Body of pancreas (tissue), 4 donors: ENCODE measurements around the gene MSI2. TPM values are rescaled to one million over a fixed set of nuclear protein-coding genes. Genes with fewer than 3 reads are reported as not detected.

Experiments
- ATAC-seq: fragments of 150-250 bp; one replicate; pipeline ENCODE4 v1.9.1; 2016
- DNase-seq, 4 donors: peaks; one replicate each; pipeline ENCODE4 v3.0.0-alpha.2; 2019
- H3K27ac ChIP-seq, 4 donors: fragments of 200-600 bp; sonication (generic); 1 replicate in 3 of 4; 2 replicates in 1 of 4; pipeline versions ENCODE4 v1.5.1 to v1.6.1; 2016 to 2019; ENCODE audit warnings: mild to moderate bottlenecking in 1 of 4, mixed read lengths in 1 of 4, moderate library complexity in 1 of 4
- H3K27me3 ChIP-seq, 2 donors: fragments of 200-600 bp; sonication (generic); one replicate each; pipeline ENCODE4 v1.6.0; 2016; ENCODE audit warnings: mild to moderate bottlenecking in 1 of 2
- H3K36me3 ChIP-seq, 2 donors: fragments of 200-600 bp; sonication (generic); replicated peaks in 1 of 2; 2 replicates each; pipeline ENCODE4 v1.5.1; 2016; ENCODE audit warnings: low read depth in 2 of 2; ENCODE audit not compliant: insufficient read depth in 1 of 2
- H3K4me1 ChIP-seq: fragments of 200-600 bp; sonication (generic); one replicate; pipeline ENCODE4 v1.6.0; 2016
- H3K4me3 ChIP-seq, 2 donors: fragments of 200-600 bp; sonication (generic); 1 replicate in 1 of 2; 2 replicates in 1 of 2; pipeline ENCODE4 v1.5.1; 2016 to 2019
- H3K9me3 ChIP-seq, 3 donors: fragments of 200-600 bp; sonication (generic); 1 replicate in 2 of 3; 2 replicates in 1 of 3; pipeline ENCODE4 v1.5.1; 2016
- CTCF ChIP-seq, 7 experiments: fragments of 450-650 bp in 4 of 7; fragments of 200-600 bp in 3 of 7; sonication (generic) in 3 of 7; IDR thresholded peaks; one replicate each; pipeline ENCODE4 v1.5.1; 2016 to 2019; ENCODE audit warnings: antibody characterized with exemption in 7 of 7
- POLR2A ChIP-seq, 3 donors: fragments of 450-650 bp; IDR thresholded peaks; one replicate each; pipeline ENCODE4 v1.6.1; 2016; ENCODE audit warnings: antibody characterized with exemption in 3 of 3, mild to moderate bottlenecking in 2 of 3
- WGBS, 2 donors: methylation state at CpG; one replicate each; pipeline ENCODE4 v1.1.5; 2017; 5-methylcytosine and 5-hydroxymethylcytosine counted together
- intact Hi-C: fragments of 100-400 bp; cut with DNase I; formaldehyde crosslinking; loops from one replicate; pipeline ENCODE4 v1.15.1; 2023
- total RNA-seq, 2 donors: library from RNA; depleted of rRNA; stranded (reverse); fragments of >200 nt; gene quantifications; one replicate each; pipeline ENCODE4 v1.1.0, GENCODE V29; 2016

MSI2 gene
- total RNA-seq, 2 donors from 2014 or later = 21.1 to 28.5 TPM

GRCh38 chr17:57704448-57704847 is 448.1 kb downstream of the MSI2 start:
- WGBS, 2 donors = 85 to 94% methylated on average over 1 of the region's 1 CpG
- Histone ChIP-seq H3K4me3 (no peak overlapping the region), H3K9me3 (no peaks in the 10 kb centered on the region), H3K27me3 (no peaks in the 10 kb centered on the region), H3K27ac (no peak overlapping the region), H3K36me3 (no peaks in the 10 kb centered on the region), H3K4me1 (no peaks in the 10 kb centered on the region)
- no peak for DNase-seq
- TF ChIP-seq CTCF (IDR thresholded peaks at IDR 0.05) = no peak
- no peak for TF ChIP-seq POLR2A (IDR thresholded peaks at IDR 0.05)
- intact Hi-C loops = no loop called here
- no peak for ATAC-seq

- Histone ChIP-seq H3K27ac (no peak overlapping the region), H3K27me3 (no peaks in the 10 kb centered on the region), H3K9me3 (no peaks in the 10 kb centered on the region), H3K4me3 (no peak overlapping the region), H3K36me3 (no peaks in the 10 kb centered on the region), H3K4me1 (no peaks in the 10 kb centered on the region)
- intact Hi-C loops = no loop called here
- TF ChIP-seq POLR2A (IDR thresholded peaks at IDR 0.05) (no peak), CTCF (IDR thresholded peaks at IDR 0.05) (no peak)
- DNase-seq (no peak), ATAC-seq (no peak)
- 38 to 41% methylated on average over 12 of the region's 12 CpGs for WGBS, 2 donors
Measured at GRCh38 chr17:57705921-57706695, 449.8 kb downstream of the MSI2 start.

DNA sequence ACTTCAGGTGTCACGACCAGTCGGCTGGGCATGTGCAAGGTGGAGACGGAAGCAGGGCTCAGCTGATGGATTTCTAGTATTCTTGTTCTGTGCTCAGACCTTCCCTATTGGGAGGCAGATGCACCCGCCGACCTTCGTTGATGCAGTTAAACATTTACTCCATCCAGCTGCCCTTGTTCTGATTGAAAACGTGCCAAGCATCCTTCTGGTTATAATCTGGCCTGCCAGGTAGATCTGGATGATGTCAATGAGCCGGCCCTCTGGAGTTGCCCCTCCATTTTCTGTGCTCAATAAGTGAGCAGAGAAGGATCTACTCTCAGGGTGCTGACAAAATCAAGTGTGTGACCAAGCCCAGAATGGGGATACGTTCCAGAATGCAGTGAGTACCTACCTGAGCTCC is 450.4 kb downstream of the MSI2 start:
- Histone ChIP-seq H3K4me1 (no peaks in the 10 kb centered on the region), H3K27ac (no peak overlapping the region), H3K4me3 (no peak overlapping the region), H3K9me3 (no peaks in the 10 kb centered on the region), H3K36me3 (no peaks in the 10 kb centered on the region), H3K27me3 (no peaks in the 10 kb centered on the region)
- WGBS, 2 donors = 39 to 50% methylated on average over 9 of the region's 9 CpGs
- no peak for ATAC-seq
- no peak for TF ChIP-seq POLR2A (IDR thresholded peaks at IDR 0.05)
- TF ChIP-seq CTCF (IDR thresholded peaks at IDR 0.05) = no peak
- intact Hi-C loops = no loop called here
- DNase-seq = no peak

DNA sequence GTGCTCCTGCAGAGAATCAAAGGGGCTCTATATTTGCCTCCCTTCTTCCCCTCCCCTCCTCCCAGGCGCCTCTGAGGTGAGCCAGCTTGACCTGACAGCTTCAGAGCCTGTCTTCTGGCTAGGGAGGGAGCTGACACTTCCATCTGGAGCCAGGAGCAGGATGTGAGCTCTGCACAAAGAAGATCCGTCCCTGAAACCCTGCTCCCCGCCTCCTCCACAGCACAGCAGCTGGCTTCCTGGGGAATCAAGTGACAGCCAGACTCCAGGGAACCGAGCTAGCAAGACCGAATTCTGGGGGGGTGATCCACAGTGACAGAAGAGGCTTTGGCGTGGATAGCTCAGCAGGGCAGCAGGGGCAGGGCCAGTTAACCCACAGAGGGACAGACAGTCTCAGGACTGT is 451.6 kb downstream of the MSI2 start:
- Histone ChIP-seq H3K36me3 (no peaks in the 10 kb centered on the region), H3K4me3 (no peak overlapping the region), H3K9me3 (no peaks in the 10 kb centered on the region), H3K27ac (no peak overlapping the region), H3K4me1 (no peaks in the 10 kb centered on the region), H3K27me3 (no peaks in the 10 kb centered on the region)
- 41% methylated on average over 6 of the region's 6 CpGs for WGBS, 2 donors
- intact Hi-C loops = no loop called here
- DNase-seq = no peak
- TF ChIP-seq POLR2A (IDR thresholded peaks at IDR 0.05) = no peak
- no peak for TF ChIP-seq CTCF (IDR thresholded peaks at IDR 0.05)
- no peak for ATAC-seq

- no peaks in the 10 kb centered on the region for H3K27me3 ChIP-seq
- no peak overlapping the region for H3K27ac ChIP-seq
- DNase-seq (no peak), ATAC-seq (no peak)
- no peaks in the 10 kb centered on the region for H3K9me3 ChIP-seq
- H3K4me1 ChIP-seq = no peaks in the 10 kb centered on the region
- WGBS, 2 donors = 52 to 68% methylated on average over 2 of the region's 2 CpGs
- intact Hi-C loops = no loop called here
- no peaks in the 10 kb centered on the region for H3K36me3 ChIP-seq
- H3K4me3 ChIP-seq = no peak overlapping the region
- no peak for TF ChIP-seq POLR2A (IDR thresholded peaks at IDR 0.05)
- no peak for TF ChIP-seq CTCF (IDR thresholded peaks at IDR 0.05)
Measured at GRCh38 chr17:57708410-57708809, 452.1 kb downstream of the MSI2 start.
